ENCODE results near the gene FAM200C.
A peak's percentile ranks its signal among the peaks of the same experiment; 100 is the strongest.

The FAM200C gene

GRCh38 chr5:160419458-160420330, 19.8 kb upstream of the FAM200C start:
- no peak for DNase-seq (ENCODE audit: low read depth)

GRCh38 chr5:160418561-160419457, 19.0 kb upstream of the FAM200C start, which contains the start of gene SLU7:
Gene SLU7, minus strand, starts transcription at chr5:160419081. Its CDS starts 3,787 bp downstream, at chr5:160415294.
- peak; percentile 93 for DNase-seq (ENCODE audit: low read depth)

GRCh38 chr5:160398806-160399205, 1.0 kb downstream of the FAM200C start:
- DNase-seq (ENCODE audit: low read depth) = no peak

GRCh38 chr5:160397492-160397891, 2.4 kb downstream of the FAM200C start:
- no peak for DNase-seq (ENCODE audit: low read depth)

GRCh38 chr5:160395111-160395510, 4.7 kb downstream of the FAM200C start:
- no peak for DNase-seq (ENCODE audit: low read depth)

GRCh38 chr5:160390787-160391696, 8.8 kb downstream of the FAM200C start:
- peak; percentile 18 for DNase-seq (ENCODE audit: low read depth)

GRCh38 chr5:160387445-160387844, 12.4 kb downstream of the FAM200C start:
- no peak for DNase-seq (ENCODE audit: low read depth)

- no peak for DNase-seq (ENCODE audit: low read depth)
Measured at GRCh38 chr5:160385496-160385895, 14.4 kb downstream of the FAM200C start.

- no peak for DNase-seq (ENCODE audit: low read depth)
Measured at GRCh38 chr5:160384681-160385080, 15.2 kb downstream of the FAM200C start.

- DNase-seq (ENCODE audit: low read depth) = no peak
Measured at GRCh38 chr5:160382346-160382745, 17.5 kb downstream of the FAM200C start.

GRCh38 chr5:160380041-160380440, 19.8 kb downstream of the FAM200C start:
- no peak for DNase-seq (ENCODE audit: low read depth)

- DNase-seq (ENCODE audit: low read depth) = no peak
Measured at GRCh38 chr5:160379511-160379910, 20.3 kb downstream of the FAM200C start.

- no peak for DNase-seq (ENCODE audit: low read depth)
Measured at GRCh38 chr5:160378330-160378729, 21.5 kb downstream of the FAM200C start.

- no peak for DNase-seq (ENCODE audit: low read depth)
Measured at GRCh38 chr5:160377651-160378050, 22.2 kb downstream of the FAM200C start.

- DNase-seq (ENCODE audit: low read depth) = no peak
Measured at GRCh38 chr5:160376416-160376815, 23.4 kb downstream of the FAM200C start.

- DNase-seq (ENCODE audit: low read depth) = no peak
Measured at GRCh38 chr5:160375701-160376100, 24.2 kb downstream of the FAM200C start.

GRCh38 chr5:160375166-160375565, 24.7 kb downstream of the FAM200C start:
- no peak for DNase-seq (ENCODE audit: low read depth)

- no peak for DNase-seq (ENCODE audit: low read depth)
Measured at GRCh38 chr5:160371294-160371693, 28.6 kb downstream of the FAM200C start.

GRCh38 chr5:160370713-160371034, 29.2 kb downstream of the FAM200C start:
- DNase-seq (ENCODE audit: low read depth) = no peak

- DNase-seq (ENCODE audit: low read depth) = peak; percentile 47
Measured at GRCh38 chr5:160369990-160370712, 29.7 kb downstream of the FAM200C start, which contains the start of gene C1QTNF2. Gene C1QTNF2, minus strand, starts transcription at chr5:160370626. Its CDS starts 15,615 bp downstream, at chr5:160355011.

- DNase-seq (ENCODE audit: low read depth) = no peak
Measured at GRCh38 chr5:160367885-160368284, 32.0 kb downstream of the FAM200C start.

Data from stromal cell of bone marrow (primary cell).